NOMO-1 treated with DMSO at 0.1 percent for 48 hours (cell line): ENCODE results near the gene PYGO1.

Source experiments
- DNase-seq: peaks from one replicate; lab custom pipeline; 2025; ENCODE audit not compliant: unreplicated experiment; lab: John Stamatoyannopoulos, UW

PYGO1 gene

DNA sequence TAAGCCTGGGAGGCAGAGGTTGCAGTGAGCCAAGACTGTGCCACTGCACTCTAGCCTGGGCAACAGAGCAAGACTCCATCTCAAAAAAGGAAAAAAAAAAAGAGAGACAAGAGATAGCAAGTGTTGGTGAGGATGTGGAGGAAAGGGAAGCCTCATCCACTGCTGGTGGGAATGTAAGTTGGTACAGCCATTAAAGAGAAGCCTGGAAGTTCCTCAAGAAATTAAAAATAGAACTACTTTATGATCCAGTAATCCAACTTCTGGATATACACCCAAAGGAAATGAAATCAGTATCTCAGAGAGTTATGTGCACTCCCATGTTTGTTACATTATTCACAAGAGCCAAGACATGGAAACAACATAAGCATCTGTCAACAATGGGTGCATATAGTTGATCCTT lies 14.9 kb downstream of the PYGO1 start:
- DNase-seq, result no peak

DNA sequence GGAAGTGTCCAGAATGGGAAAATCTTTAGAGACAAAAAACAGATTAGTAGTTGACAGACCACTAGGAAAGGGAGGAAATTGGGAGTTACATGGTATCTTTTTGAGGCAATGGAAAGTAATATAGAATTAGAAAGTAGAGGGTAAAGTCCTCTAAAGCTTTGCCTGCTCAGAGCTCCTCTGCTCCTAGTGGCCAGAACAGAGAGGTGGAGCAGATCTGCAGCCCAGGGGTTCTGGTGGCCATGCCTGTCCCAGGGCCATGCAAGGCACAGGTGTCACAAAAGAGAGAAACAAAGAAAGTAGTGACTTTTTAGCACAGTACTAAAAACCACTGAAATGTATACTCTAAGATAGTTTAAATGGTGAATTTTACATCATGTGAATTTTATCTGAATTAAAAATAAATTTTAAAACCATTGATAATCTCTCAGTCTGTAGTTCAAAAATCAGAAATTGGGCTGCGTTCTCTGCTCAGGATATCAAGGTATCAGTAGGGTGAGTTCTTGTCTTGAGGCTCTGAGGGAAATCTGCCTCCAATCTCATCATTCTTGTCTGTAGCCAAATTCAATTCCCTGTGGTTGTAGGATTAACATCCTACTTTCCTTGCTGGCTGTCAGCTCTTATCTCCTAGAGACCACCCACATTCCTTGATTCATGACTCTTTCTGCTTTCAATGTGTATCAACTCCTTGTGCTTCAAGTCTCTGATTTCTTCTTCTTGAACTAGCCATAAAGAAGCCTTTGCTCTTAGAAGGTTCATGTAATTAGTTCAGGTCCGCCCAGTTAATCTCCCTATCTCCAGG lies 23.6 kb downstream of the PYGO1 start:
- DNase-seq, result no peak

DNA sequence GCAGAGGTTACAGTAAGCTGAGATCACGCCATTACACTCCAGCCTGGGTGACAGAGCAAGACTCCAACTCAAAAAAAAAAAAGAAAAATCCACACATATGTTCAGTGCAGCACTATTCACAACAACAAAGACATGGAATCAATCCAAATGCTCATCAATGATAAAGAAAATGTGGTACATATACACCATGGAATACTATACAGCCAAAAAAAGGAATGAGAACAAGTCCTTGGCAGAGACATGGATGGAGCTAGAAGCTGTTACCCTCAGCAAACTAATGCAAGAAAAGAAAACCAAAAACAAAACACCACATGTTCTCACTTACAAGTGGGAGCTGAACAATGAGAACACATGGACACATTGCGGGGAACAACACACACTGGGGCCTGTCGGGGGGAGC lies 25.5 kb downstream of the PYGO1 start:
- no peak for DNase-seq

DNA sequence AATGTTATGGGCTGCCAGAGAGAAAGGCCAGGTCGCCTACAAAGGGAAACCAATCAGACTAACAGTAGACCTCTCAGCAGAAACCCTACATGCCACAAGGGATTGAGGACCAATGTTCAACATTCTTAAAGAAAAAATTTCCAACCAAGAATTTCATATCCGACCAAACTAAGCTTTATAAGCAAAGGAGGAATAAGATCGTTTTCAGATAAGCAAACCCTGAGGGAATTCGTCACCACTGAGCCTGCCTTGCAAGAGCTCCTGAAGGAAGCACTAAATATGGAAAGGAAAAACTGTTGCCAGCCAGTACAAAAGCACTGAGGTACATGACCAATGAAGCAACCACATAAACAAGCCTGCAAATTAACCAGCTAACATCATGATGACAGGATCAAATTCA lies 33.1 kb downstream of the PYGO1 start:
- no peak for DNase-seq

GRCh38 chr15:55552926-55553325 lies 35.2 kb downstream of the PYGO1 start:
- DNase-seq, result no peak

DNA sequence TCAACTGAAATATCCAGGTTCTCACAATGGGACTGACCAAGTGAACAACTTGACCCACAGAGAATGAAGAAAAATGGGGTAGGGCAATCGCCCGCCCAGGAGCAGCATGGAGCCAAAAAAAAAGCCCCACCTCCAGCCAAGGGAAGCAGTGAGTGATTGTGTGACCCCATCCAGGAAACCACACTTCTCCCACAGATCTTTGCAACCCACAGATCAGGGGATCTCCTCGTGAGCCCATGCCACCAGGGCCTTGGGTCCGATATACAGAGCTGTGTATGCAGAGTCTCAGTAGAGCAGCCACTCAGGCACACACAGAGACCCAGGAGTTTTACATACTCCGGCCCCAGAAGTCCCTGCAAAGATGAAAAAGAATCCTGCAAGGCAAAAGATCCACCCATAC lies 35.7 kb downstream of the PYGO1 start:
- no peak for DNase-seq

DNA sequence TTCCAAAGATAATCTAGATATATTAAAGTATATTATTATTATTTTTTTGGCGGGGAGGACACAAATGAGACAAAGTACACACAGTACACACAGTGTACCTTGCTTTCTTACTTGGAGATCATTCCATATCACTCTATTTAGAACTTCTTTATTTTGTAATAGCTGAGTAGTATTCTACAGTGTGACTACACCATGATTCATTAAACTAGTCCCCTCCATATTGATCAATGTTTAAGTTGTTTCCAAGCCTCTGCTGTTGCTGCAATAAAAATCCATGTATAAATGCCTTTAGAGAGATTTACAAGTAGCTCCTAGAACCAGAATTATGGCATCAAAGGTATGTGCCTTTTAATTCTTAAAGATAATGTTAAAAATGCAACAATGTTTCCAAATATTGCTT lies 38.8 kb downstream of the PYGO1 start:
- no peak for DNase-seq

- no peak for DNase-seq
These were observed 41.4 kb downstream of the PYGO1 start for GRCh38 chr15:55546718-55547117.

GRCh38 chr15:55535436-55535835 lies 52.7 kb downstream of the PYGO1 start:
- DNase-seq, result no peak

- DNase-seq, result no peak
These were observed 55.2 kb downstream of the PYGO1 start for GRCh38 chr15:55532944-55533343.

GRCh38 chr15:55530861-55531313 lies 57.3 kb downstream of the PYGO1 start:
- no peak for DNase-seq

GRCh38 chr15:55528812-55529211 lies 59.3 kb downstream of the PYGO1 start:
- no peak for DNase-seq

DNA sequence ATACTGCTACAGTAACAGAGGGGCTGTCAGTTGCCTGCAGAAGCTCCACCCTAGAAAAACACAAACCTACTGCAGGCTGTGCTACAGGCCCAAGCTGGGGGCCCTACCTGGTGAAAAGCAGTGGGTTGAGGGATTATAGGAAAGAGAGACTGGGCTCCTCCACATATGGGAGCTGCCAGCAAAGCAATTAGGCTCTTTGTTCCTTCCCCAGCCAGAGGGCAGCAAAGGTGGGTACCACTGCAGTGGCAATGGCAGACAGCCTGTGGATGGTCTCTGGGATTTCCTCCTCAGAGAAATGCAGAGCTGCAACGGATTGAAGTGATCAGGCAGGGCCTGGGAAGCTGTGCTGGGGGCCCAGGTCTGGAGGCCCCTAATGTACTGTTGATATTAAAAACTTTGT lies 61.0 kb downstream of the PYGO1 start:
- no peak for DNase-seq

GRCh38 chr15:55526559-55527036 lies 61.5 kb downstream of the PYGO1 start:
- DNase-seq, result peak; percentile 61

- no peak for DNase-seq
These were observed 65.2 kb downstream of the PYGO1 start for GRCh38 chr15:55522742-55523450.

GRCh38 chr15:55518641-55519040 lies 69.5 kb downstream of the PYGO1 start:
- no peak for DNase-seq

DNA sequence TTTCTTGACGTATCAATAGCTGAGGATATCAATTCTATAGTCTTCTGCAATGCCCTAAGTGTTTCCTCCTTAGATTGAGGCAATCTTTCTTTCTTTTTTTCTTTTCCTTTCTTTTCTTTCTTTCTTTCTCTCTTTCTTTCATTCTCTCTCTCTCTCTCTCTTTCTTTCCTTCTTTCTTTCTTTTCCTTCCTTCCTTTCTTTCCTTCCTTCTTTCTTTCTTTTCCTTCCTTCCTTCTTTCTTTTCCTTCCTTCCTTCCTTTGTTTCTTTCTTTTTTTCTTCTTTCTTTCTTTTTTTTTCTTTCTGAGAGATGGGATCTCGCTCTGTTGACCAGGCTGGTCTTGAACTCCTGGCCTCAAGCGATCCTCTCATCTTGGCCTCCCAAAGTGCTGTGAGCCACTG lies 70.1 kb downstream of the PYGO1 start:
- DNase-seq, result no peak

GRCh38 chr15:55515991-55516776 lies 72.0 kb downstream of the PYGO1 start:
- DNase-seq, result no peak

GRCh38 chr15:55515491-55515890 lies 72.7 kb downstream of the PYGO1 start:
- no peak for DNase-seq

DNA sequence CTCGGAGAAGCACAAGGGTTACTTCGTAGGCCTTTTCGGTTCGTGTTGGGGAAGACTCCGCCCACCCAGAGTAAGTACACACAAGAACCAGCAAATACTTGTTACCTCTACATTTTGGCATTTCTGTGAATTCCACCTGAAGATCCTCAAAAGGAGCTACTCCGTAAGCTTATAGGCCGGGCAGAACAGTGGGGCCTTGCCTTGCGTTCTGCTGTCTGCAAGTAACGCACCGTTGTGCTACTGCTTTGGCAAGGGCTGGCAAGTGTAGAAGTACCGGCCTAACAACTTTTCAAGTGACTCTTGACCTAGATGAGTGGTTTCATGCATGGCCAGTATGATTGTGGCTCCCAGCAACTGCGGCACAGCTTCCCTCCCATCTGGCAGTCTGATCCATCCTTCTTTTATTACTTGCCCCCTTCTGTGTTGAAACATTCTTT lies 73.7 kb downstream of the PYGO1 start:
- DNase-seq, result no peak

DNA sequence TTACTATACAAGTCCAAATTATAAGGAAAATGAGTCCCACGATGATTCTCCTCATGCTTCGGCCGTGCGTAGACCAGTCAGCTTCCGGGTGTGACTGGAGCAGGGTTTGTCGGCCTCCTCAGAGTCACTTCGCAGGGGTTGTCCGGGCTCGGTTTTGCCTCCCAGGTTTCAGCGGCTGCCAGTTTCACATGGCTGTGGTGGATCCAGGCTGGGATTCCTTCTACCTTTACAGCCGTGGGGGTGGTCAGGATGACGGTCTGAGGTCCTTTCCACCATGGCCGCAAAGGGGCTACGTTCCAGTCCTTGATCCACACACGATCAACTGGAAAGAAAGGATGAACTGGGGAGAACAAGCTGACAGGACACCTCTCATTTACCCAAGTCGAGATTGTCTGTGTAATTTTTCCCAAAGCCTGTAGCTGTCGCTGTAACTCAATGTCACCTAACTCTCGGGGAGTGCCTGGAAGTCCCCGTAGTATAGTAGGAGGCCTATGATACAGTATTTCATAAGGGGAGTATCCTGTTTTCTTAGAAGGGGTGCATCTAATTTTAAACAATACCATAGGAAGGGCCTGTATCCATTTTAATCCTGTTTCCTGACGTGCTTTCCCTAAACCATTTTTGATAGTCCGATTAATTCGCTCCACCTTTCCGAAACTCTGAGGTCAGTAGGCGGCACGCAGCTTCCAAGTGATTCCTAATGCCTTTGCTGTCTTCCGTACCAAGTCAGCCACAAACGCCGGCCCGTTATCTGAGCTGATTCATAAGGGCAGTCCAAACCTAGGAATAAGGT lies 74.3 kb downstream of the PYGO1 start:
- peak; percentile 22 for DNase-seq
